Mesenchymal stem cell (in vitro differentiated cells and primary cell): ENCODE data around the gene NTN4.
A peak's percentile ranks its signal among the peaks of the same experiment; 100 is the strongest.

Source experiments
- DNase-seq: peaks from one replicate; pipeline ENCODE4 v3.0.0-alpha.2; 2013
- H2AFZ ChIP-seq: one replicate; pipeline ENCODE4 v1.6.1; 2013; ENCODE audit warnings: low read depth, mild to moderate bottlenecking, control low read depth, inconsistent platforms, low read length, moderate library complexity
- H2AK5ac ChIP-seq: 2 replicates; pipeline ENCODE4 v1.6.1; 2013; ENCODE audit warnings: low read length, moderate library complexity, mild to moderate bottlenecking, inconsistent platforms; ENCODE audit not compliant: severe bottlenecking
- H2BK120ac ChIP-seq: one replicate; pipeline ENCODE4 v1.6.1; 2013; ENCODE audit warnings: low read depth, mild to moderate bottlenecking, inconsistent platforms, low read length, moderate library complexity
- H2BK12ac ChIP-seq, 2 experiments: one replicate each; pipeline ENCODE4 v1.6.1; 2013; ENCODE audit warnings: inconsistent platforms in 2 of 2, low read length in 2 of 2, mild to moderate bottlenecking in 2 of 2, moderate library complexity in 2 of 2, control low read depth in 1 of 2
- H2BK15ac ChIP-seq: one replicate; pipeline ENCODE4 v1.6.1; 2013; ENCODE audit warnings: mild to moderate bottlenecking, low read depth, inconsistent platforms; ENCODE audit not compliant: poor library complexity, severe bottlenecking
- H2BK5ac ChIP-seq: 2 replicates; pipeline ENCODE4 v1.6.1; 2013; ENCODE audit warnings: low read depth, mild to moderate bottlenecking, low read length, control low read depth, inconsistent platforms; ENCODE audit not compliant: poor library complexity, severe bottlenecking
- H3K14ac ChIP-seq, 2 experiments: one replicate each; pipeline ENCODE4 v1.6.1; 2013; ENCODE audit warnings: inconsistent platforms in 2 of 2, low read length in 2 of 2, control low read depth in 1 of 2, mild to moderate bottlenecking in 1 of 2, moderate library complexity in 1 of 2
- H3K18ac ChIP-seq, 2 experiments: one replicate each; pipeline ENCODE4 v1.6.1; 2013; ENCODE audit warnings: inconsistent platforms in 2 of 2, low read length in 2 of 2, control low read depth in 1 of 2, low read depth in 1 of 2, mild to moderate bottlenecking in 1 of 2
- H3K23ac ChIP-seq, 2 experiments: one replicate each; pipeline ENCODE4 v1.6.1; 2013; ENCODE audit warnings: inconsistent platforms in 2 of 2, low read length in 2 of 2, mild to moderate bottlenecking in 2 of 2, moderate library complexity in 2 of 2, control low read depth in 1 of 2
- H3K27ac ChIP-seq: 2 replicates; pipeline ENCODE4 v1.5.1; 2013; ENCODE audit warnings: mild to moderate bottlenecking, moderate library complexity, low read length, control low read depth, inconsistent platforms; ENCODE audit not compliant: poor library complexity, severe bottlenecking
- H3K27me3 ChIP-seq, 2 experiments: 2 replicates each; pipeline versions ENCODE4 v1.6.1 to v1.7.0; 2013; ENCODE audit warnings: low read length in 2 of 2, mild to moderate bottlenecking in 2 of 2, moderate library complexity in 2 of 2, control low read depth in 1 of 2, inconsistent platforms in 1 of 2; ENCODE audit not compliant: control insufficient read depth in 1 of 2, insufficient read depth in 1 of 2
- H3K36me3 ChIP-seq, 2 experiments: 2 replicates each; pipeline versions ENCODE4 v1.6.1 to v1.7.0; 2013; ENCODE audit warnings: low read length in 2 of 2, control low read depth in 1 of 2, inconsistent platforms in 1 of 2, low read depth in 1 of 2, mild to moderate bottlenecking in 1 of 2; ENCODE audit not compliant: insufficient read depth in 2 of 2, control insufficient read depth in 1 of 2
- H3K4ac ChIP-seq, 2 experiments: one replicate each; pipeline ENCODE4 v1.6.1; 2013; ENCODE audit warnings: inconsistent platforms in 2 of 2, low read length in 2 of 2, mild to moderate bottlenecking in 2 of 2, moderate library complexity in 2 of 2, control low read depth in 1 of 2, low read depth in 1 of 2
- H3K4me1 ChIP-seq: 2 replicates; pipeline ENCODE4 v1.6.1; 2013; ENCODE audit warnings: low read depth, low read length, control low read depth; ENCODE audit not compliant: control insufficient read depth, insufficient read depth
- H3K4me2 ChIP-seq: 2 replicates; pipeline ENCODE4 v1.6.1; 2013; ENCODE audit warnings: low read length, mild to moderate bottlenecking, inconsistent platforms; ENCODE audit not compliant: poor library complexity, severe bottlenecking
- H3K4me3 ChIP-seq, 2 experiments: 2 replicates each; pipeline versions ENCODE4 v1.5.1 to v1.7.0; 2013; ENCODE audit warnings: low read length in 2 of 2, mild to moderate bottlenecking in 2 of 2, control low read depth in 1 of 2, low read depth in 1 of 2; ENCODE audit not compliant: insufficient read depth in 1 of 2
- H3K79me1 ChIP-seq: replicated peaks from 2 replicates; pipeline ENCODE4 v1.6.1; 2013; ENCODE audit warnings: mild to moderate bottlenecking, control low read depth, low read length, inconsistent platforms; ENCODE audit not compliant: poor library complexity, severe bottlenecking
- H3K9ac ChIP-seq: 2 replicates; pipeline ENCODE4 v1.7.0; 2013; ENCODE audit warnings: mild to moderate bottlenecking, low read length, moderate library complexity
- H3K9me3 ChIP-seq: 2 replicates; pipeline ENCODE4 v1.7.0; 2013; ENCODE audit warnings: mild to moderate bottlenecking, low read length; ENCODE audit not compliant: control insufficient read depth
- H4K8ac ChIP-seq: one replicate; pipeline ENCODE4 v1.6.1; 2013; ENCODE audit warnings: inconsistent platforms, mild to moderate bottlenecking, low read length, moderate library complexity
- H4K91ac ChIP-seq: one replicate; pipeline ENCODE4 v1.6.1; 2013; ENCODE audit warnings: mild to moderate bottlenecking, low read length, inconsistent platforms
- WGBS: methylation state at CpG from one replicate; pipeline ENCODE4 v1.1.7; 2013; ENCODE audit warnings: mixed read lengths; 5-methylcytosine and 5-hydroxymethylcytosine counted together

NTN4 gene

GRCh38 chr12:95633049-95633731, 157.4 kb downstream of the NTN4 start:
- H3K4me3 ChIP-seq, result no peak overlapping the region
- H4K91ac ChIP-seq, result no peak overlapping the region
- peaks cover 13% of the 10 kb centered on the region for H3K4me1 ChIP-seq
- H4K8ac ChIP-seq, result no peak overlapping the region
- no peaks in the 10 kb centered on the region for H3K27me3 ChIP-seq
- peak overlapping the region; percentile 42 for H3K9ac ChIP-seq
- H2BK5ac ChIP-seq, result peak overlapping the region; percentile 39
- WGBS, result 85% methylated on average over 7 of the region's 9 CpGs
- H2AK5ac ChIP-seq, result peak overlapping the region; percentile 3
- no peak overlapping the region for H3K14ac ChIP-seq
- H3K4me2 ChIP-seq, result no peak overlapping the region
- no peak overlapping the region for H2BK12ac ChIP-seq
- no peaks in the 10 kb centered on the region for H3K36me3 ChIP-seq
- H3K18ac ChIP-seq, result peak overlapping the region in 1 of 2 experiments; percentile 2
- H2BK120ac ChIP-seq, result no peak overlapping the region
- H3K4ac ChIP-seq, result no peak overlapping the region
- DNase-seq, result peak; percentile 79
- H3K23ac ChIP-seq, result no peak overlapping the region
- no peak overlapping the region for H2AFZ ChIP-seq
- no peak overlapping the region for H2BK15ac ChIP-seq
- H3K27ac ChIP-seq, result peak overlapping the region; percentile 83
- H3K79me1 ChIP-seq, result no peaks in the 10 kb centered on the region
- H3K9me3 ChIP-seq, result no peaks in the 10 kb centered on the region

- no peak overlapping the region for H2BK15ac ChIP-seq
- H3K36me3 ChIP-seq, result no peaks in the 10 kb centered on the region
- H3K4me3 ChIP-seq, result no peak overlapping the region
- no peak overlapping the region for H2BK5ac ChIP-seq
- no peak overlapping the region for H4K91ac ChIP-seq
- H3K4me1 ChIP-seq, result peaks cover 5% of the 10 kb centered on the region
- H2AFZ ChIP-seq, result no peak overlapping the region
- no peak overlapping the region for H2BK12ac ChIP-seq
- no peak overlapping the region for H3K23ac ChIP-seq
- H3K9ac ChIP-seq, result no peak overlapping the region
- no peak overlapping the region for H3K14ac ChIP-seq
- H3K79me1 ChIP-seq, result no peaks in the 10 kb centered on the region
- H2AK5ac ChIP-seq, result peak overlapping the region; percentile 63
- H3K4ac ChIP-seq, result no peak overlapping the region
- no peak overlapping the region for H2BK120ac ChIP-seq
- no peak overlapping the region for H3K4me2 ChIP-seq
- no peak overlapping the region for H4K8ac ChIP-seq
- no peaks in the 10 kb centered on the region for H3K9me3 ChIP-seq
- H3K27ac ChIP-seq, result no peak overlapping the region
- 90% methylated on average over 4 of the region's 5 CpGs for WGBS
- no peaks in the 10 kb centered on the region for H3K27me3 ChIP-seq
- no peak overlapping the region for H3K18ac ChIP-seq
- no peak for DNase-seq
Measured at GRCh38 chr12:95630496-95630895, 160.1 kb downstream of the NTN4 start.

DNA sequence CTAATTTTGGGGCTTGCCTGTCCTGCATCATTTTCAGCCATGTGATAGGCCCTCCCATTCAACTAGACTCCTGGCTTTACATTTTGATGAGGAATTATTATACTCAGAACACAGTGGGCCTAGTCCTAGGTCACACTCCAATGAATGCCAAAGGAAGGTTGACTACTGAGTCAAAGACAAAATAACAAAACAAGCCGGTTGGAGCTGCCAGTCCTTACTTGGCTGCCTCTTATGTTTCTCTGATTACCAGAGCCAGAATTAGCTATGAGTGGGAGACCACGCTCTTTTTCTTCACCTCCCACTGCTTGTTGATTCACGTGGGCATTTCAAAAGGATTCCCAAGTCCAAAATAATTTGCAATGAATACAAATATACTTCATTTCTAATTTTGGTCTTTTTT, 161.2 kb downstream of the NTN4 start:
- H3K79me1 ChIP-seq, result no peaks in the 10 kb centered on the region
- peak overlapping the region; percentile 6 for H2AK5ac ChIP-seq
- no peak overlapping the region for H2BK120ac ChIP-seq
- H3K4me1 ChIP-seq, result peaks cover 5% of the 10 kb centered on the region
- no peak overlapping the region for H2BK5ac ChIP-seq
- H2AFZ ChIP-seq, result no peak overlapping the region
- H3K4me3 ChIP-seq, result no peak overlapping the region
- no peaks in the 10 kb centered on the region for H3K9me3 ChIP-seq
- H3K18ac ChIP-seq, result no peak overlapping the region
- no peak overlapping the region for H3K27ac ChIP-seq
- no peak overlapping the region for H3K4ac ChIP-seq
- no peak overlapping the region for H2BK15ac ChIP-seq
- H2BK12ac ChIP-seq, result no peak overlapping the region
- no peak overlapping the region for H3K14ac ChIP-seq
- H3K23ac ChIP-seq, result no peak overlapping the region
- no peak overlapping the region for H3K9ac ChIP-seq
- WGBS, result 92% methylated on average over 3 of the region's 3 CpGs
- H3K36me3 ChIP-seq, result no peaks in the 10 kb centered on the region
- no peaks in the 10 kb centered on the region for H3K27me3 ChIP-seq
- no peak overlapping the region for H4K8ac ChIP-seq
- no peak for DNase-seq
- H4K91ac ChIP-seq, result no peak overlapping the region
- no peak overlapping the region for H3K4me2 ChIP-seq

DNA sequence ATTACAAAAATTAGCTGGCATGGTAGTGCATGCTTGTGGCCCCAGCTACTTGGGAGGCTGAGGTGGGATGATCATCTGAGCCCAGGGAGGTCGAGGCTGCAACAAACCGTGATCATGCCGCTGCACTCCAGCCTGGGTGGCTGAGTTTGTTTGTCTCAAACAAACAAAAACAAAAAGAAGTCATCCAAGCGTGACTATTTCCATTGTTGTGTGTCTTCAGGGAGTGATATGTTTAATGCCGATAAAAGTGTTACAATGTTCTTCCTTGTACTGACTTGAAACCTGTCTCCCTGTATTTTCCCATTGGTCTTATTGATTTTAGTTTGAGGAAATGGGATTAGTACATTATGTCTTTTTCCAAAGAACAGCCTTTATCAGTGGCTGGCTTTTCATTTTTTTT, 163.7 kb downstream of the NTN4 start:
- Histone ChIP-seq H3K36me3 (no peaks in the 10 kb centered on the region), H3K4me1 (peaks cover 7% of the 10 kb centered on the region), H2BK120ac (no peak overlapping the region), H3K4ac (no peak overlapping the region), H3K14ac (no peak overlapping the region), H3K23ac (no peak overlapping the region), H3K9me3 (no peaks in the 10 kb centered on the region), H3K27ac (no peak overlapping the region), H2AK5ac (no peak overlapping the region), H3K9ac (no peak overlapping the region), H2BK15ac (no peak overlapping the region), H4K8ac (no peak overlapping the region), H2BK12ac (no peak overlapping the region), H3K27me3 (no peaks in the 10 kb centered on the region), H3K18ac (no peak overlapping the region), H3K4me3 (no peak overlapping the region), H2BK5ac (no peak overlapping the region), H4K91ac (no peak overlapping the region), H3K79me1 (no peaks in the 10 kb centered on the region), H2AFZ (no peak overlapping the region), H3K4me2 (no peak overlapping the region)
- DNase-seq, result no peak
- 86% methylated on average over 5 of the region's 5 CpGs for WGBS
